Stimulated activated CD8-positive, alpha-beta memory T cell treated with anti-CD3 and anti-CD28 coated beads, Interleukin-7, amount 100 ng/mL, for 4 hours (primary cell): ENCODE results near the gene MX1.
"Not testable (repeated sequence)": the region's sequence is repeated elsewhere in the genome, so short reads cannot be mapped to it uniquely, and the experiment has no call there.

Experiments used
- DNase-seq, 2 donors: peaks; one replicate each; pipeline ENCODE4 v3.0.0-alpha.2; 2020; ENCODE audit warnings: low read depth in 2 of 2

Gene MX1

GRCh38 chr21:41407541-41408460 is 18.2 kb upstream of the MX1 start:
- no peak for DNase-seq

GRCh38 chr21:41410361-41410760 is 15.7 kb upstream of the MX1 start:
- no peak for DNase-seq

GRCh38 chr21:41410767-41411448 is 15.1 kb upstream of the MX1 start:
- DNase-seq, result no peak

- no peak for DNase-seq
Observed at GRCh38 chr21:41411449-41412089, 14.5 kb upstream of the MX1 start.

GRCh38 chr21:41417505-41417904 is 8.5 kb upstream of the MX1 start:
- DNase-seq, result not testable (repeated sequence)

- DNase-seq, result no peak
Observed at GRCh38 chr21:41418393-41418792, 7.6 kb upstream of the MX1 start.

GRCh38 chr21:41418956-41419680 is 6.9 kb upstream of the MX1 start:
- no peak for DNase-seq

GRCh38 chr21:41419921-41420862 is 5.8 kb upstream of the MX1 start:
- DNase-seq, result peak; percentile 58 to 61

- DNase-seq, result not testable (repeated sequence)
Observed at GRCh38 chr21:41420998-41421397, 5.0 kb upstream of the MX1 start.

- no peak for DNase-seq
Observed at GRCh38 chr21:41422546-41423304, 3.3 kb upstream of the MX1 start.

GRCh38 chr21:41423305-41423636 is 2.8 kb upstream of the MX1 start:
- DNase-seq, result not testable (repeated sequence)

GRCh38 chr21:41425588-41425953 is 468 bp upstream of the MX1 start:
- DNase-seq, result no peak

- DNase-seq, result peak in 1 of 2 donors; percentile 1
Observed at GRCh38 chr21:41426676-41427404, 801 bp downstream of the MX1 start.

- DNase-seq, result no peak
Observed at GRCh38 chr21:41427556-41427955, 1.5 kb downstream of the MX1 start.

GRCh38 chr21:41428311-41428710 is 2.3 kb downstream of the MX1 start:
- no peak for DNase-seq

GRCh38 chr21:41428847-41429246 is 2.8 kb downstream of the MX1 start:
- DNase-seq, result no peak

- DNase-seq, result no peak
Observed at GRCh38 chr21:41429305-41429704, 3.3 kb downstream of the MX1 start.

GRCh38 chr21:41429925-41430491 is 4.0 kb downstream of the MX1 start:
- DNase-seq, result no peak
